ENCODE results near the gene GRN.

The GRN gene

DNA sequence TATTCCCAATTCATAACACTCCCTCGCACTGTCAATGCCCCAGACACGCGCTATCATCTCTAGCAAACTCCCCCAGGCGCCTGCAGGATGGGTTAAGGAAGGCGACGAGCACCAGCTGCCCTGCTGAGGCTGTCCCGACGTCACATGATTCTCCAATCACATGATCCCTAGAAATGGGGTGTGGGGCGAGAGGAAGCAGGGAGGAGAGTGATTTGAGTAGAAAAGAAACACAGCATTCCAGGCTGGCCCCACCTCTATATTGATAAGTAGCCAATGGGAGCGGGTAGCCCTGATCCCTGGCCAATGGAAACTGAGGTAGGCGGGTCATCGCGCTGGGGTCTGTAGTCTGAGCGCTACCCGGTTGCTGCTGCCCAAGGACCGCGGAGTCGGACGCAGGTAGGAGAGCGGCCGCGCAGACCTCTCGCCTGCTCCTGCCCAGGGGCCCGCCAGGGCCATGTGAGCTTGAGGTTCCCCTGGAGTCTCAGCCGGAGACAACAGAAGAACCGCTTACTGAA is at the start of gene GRN:
Gene GRN (plus strand): TSS at position 364 of the 515 bp plus-strand sequence. CDS start 3,863 bp downstream, outside the sequence.
- in situ Hi-C loops (cut with MboI; ENCODE audit: low sequenced_read_pairs) = no loop called here

DNA sequence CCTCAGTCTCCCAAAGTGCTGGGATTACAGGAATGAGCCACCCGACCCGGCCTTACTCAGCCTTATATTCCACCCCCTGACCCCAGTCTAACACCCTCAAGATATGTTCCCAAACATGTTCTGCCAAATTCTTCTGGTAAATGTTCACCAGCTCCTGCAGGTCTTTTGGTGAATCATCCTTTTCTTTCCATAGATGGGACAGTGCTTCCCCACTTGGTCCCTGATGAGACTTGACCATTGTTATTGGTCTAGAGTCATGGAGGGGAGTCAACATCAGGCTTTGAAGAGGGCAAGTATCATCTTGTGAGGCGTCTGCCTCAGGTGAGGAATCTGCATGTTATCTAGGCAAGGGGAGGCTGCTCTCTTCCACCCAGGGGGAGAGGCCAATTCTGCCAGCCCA is 47.1 kb upstream of the GRN start:
- in situ Hi-C loops (cut with MboI; ENCODE audit: low sequenced_read_pairs) = no loop called here

DNA sequence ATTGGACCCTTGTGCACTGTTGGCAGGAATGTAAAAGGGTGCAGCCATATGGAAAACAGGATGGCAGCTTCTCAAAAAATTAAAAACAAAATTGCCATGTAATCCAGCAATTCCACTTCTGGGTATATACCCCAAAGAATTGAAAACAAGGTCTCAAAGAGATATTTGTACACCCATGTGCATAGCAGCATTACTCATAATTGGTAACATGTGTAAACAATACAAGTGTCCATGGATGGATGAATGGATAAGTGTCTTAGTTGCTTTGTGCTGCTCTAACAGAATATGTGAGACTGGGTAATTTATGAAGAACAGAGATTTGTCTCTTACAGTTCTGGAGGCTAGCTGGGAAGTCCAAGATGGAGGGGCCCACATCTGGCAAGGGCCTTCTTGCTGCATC is 40.5 kb upstream of the GRN start:
- in situ Hi-C loops (cut with MboI; ENCODE audit: low sequenced_read_pairs) = no loop called here

DNA sequence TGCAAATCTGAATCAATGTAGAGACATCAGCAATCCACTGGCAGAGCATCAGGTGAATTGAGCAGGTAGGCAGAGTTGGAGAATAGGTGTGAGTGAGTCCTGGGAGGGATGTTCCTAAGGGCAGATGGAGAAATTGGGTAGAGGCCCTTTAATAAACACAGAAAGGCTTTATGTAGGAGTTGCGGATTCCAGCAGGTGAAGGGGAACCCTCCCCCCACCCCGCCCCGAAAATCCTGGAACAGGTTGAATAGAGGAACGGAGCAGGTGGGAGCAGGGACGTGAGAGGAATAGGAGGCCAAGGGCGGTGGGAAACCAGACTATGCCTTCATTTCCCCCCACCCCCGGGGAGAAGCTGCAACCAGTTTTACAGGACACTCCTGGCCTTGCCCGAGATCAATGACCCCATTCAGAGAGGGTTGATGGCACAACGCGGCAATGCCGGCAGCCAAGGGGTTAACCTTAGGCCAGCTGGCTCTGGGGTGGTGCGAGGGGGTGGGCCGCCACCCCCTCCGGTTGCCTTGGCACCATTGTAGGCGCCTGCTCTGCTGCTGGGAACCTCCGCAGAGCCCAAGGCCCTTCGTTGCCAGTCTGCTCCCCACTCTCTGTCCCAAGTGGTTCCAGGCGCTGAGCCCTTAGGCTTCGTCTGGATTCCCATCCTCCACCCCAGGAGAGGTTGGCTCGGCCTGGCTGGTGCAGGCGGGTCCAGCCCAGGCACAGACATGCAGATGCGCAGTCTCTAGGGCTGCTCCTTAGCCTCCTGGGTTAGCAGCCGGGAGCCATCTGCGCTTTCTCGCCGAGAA is 37.5 kb upstream of the GRN start:
- in situ Hi-C loops (cut with MboI; ENCODE audit: low sequenced_read_pairs) = no loop called here

DNA sequence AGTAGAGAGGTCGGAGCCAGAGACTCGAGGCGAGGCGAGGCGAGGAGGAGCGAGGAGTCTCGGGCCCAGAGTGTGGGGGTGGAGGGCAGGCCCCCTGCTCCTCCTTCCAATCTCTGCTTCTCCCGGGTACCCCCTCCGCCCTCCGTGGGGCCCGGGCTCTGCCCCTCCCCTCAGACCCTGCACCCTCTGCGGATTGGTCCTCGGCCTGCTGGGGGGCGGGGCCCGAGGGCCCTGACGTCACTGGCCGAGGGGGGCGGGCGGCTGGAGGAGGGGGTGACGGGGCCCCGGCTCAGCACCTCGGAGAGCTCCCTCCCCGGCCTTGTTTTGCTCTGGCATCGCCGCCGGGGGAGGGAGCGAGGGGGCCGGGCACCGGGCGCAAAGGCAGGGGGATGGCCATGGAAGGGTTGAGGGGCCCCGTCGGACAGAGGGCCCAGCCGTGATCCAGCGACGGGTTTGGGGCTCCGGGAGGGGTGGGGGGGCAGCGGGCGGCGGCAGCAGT is 36.7 kb upstream of the GRN start, which contains the start of gene RUNDC3A:
Gene RUNDC3A (plus strand): TSS at position 282 of the 499 bp plus-strand sequence. CDS start 232 bp downstream, outside the sequence.
- in situ Hi-C loops (cut with MboI; ENCODE audit: low sequenced_read_pairs) = no loop called here

DNA sequence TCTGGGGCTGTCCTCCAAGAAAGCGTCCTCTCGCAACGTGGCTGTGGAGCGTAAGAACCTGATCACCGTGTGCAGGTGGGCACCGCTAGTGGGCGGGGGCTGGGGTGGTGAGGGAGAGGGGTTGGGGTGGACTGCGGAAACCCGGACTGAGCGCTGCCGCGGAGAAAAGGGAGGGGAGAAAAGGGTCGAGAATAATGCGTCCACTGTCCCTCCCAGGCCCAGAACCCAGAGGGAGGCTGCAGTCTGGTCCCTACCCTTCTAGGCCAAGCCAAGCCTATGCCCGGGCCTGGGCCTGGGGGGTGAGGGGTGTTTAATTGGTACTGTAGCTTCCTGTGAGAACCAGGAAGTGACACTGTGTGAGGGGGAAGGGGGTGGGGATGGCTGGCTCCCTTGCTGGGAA is 36.2 kb upstream of the GRN start:
- in situ Hi-C loops (cut with MboI; ENCODE audit: low sequenced_read_pairs) = no loop called here

DNA sequence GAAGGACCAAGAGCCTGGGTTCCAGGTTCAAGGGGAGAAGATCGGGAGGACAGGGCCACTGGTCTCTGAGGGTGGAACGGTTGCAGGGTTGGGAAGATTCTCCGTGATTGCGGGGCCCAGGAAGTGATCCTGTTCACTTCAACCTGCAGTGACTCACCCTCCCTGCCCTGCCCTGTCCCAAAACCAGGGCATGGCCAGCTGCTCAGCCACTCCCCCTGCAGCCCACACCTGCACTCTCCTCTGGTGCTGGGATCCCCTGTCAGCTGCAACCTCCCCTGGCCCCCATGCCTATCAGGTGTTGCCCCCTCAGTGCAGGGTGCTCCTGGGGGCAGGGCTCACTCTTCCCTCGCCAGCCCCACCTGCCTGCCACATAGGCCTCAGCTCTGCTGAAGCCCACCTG is 35.6 kb upstream of the GRN start:
- in situ Hi-C loops (cut with MboI; ENCODE audit: low sequenced_read_pairs) = no loop called here

DNA sequence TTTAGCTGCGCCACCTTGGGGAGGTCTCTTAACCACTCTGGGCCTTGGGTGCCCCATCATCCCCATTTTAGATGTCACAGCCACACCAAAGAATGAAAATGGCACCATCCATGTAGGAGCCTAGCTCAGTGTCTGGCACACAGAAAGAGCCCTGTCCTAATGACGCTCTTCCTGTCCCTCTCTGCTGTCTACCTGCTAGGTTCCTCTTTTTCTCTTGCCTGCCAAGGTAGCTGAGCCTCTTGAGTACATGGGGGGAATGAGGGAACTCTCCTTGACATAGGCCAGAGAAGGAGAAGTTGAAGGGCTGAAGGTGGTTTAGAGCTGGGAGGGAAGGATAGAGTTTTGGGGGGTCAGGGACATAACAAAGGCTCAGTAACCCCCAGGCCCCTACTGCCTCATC is 34.9 kb upstream of the GRN start:
- in situ Hi-C loops (cut with MboI; ENCODE audit: low sequenced_read_pairs) = no loop called here

DNA sequence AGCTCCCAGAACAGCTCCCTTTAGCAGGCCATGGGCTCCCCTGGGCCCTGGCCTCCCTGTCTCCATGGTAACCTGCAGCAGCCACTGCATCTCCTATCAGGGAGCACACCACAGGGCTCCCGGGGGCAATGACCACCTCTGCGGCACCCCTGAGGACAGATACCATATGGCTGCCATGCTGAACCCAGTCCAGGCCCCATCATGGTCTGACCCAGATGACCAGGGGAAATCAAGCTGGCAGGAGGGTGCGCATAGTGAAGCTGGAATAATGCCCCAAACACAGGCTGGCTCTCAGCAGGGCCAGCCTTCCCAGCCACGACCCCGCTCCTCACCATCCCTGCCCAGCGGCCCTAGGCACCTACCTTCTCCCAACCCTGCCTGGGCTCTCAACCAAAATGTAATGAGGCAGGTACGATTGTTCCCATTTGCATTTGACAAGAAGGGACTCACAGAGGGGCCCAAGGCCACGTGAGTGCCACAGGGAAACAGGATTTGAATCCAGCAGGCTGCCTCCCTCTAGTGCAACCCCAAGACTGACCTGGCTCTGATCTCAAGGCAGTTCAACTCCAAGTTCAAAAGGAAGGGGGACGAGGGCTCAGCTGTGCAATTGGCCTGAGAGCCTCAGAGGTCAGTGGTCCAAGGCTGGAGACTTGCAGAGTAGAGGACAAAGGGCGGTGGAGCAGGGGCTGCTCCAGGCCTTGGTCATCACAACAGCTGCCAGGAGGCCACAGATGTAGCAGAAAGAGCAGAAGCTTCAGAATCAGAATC is 34.3 kb upstream of the GRN start:
- in situ Hi-C loops (cut with MboI; ENCODE audit: low sequenced_read_pairs) = no loop called here

DNA sequence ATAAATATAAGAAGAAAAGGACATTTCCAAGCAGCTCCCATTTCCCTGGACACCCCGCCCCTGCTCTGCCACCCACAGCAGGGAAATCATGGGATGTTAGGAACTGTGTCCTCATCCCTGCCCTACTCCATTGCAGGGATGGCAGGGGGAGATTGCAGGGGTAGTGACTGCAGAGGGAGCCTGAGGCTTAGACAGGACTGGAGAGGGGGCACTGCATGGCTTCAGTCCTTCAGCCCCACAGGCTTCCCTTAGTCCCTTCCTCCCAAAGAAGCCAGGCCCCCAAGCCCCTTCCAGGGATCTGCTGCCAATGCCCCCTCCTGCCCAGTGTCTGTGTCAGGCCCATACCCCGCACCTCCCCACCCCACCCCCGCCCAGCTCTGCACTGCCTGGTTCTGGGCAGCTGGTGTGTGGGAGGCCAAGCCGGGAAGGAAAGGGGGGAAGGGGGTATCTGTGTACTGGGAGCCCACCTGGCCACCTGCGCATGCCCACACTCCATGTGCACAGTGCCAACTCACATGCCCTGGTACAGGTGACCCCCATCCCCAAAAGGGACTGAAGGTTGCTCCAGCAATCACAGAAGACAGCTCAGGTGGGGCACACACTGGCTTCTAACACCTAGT is 33.4 kb upstream of the GRN start:
- in situ Hi-C loops (cut with MboI; ENCODE audit: low sequenced_read_pairs) = no loop called here

DNA sequence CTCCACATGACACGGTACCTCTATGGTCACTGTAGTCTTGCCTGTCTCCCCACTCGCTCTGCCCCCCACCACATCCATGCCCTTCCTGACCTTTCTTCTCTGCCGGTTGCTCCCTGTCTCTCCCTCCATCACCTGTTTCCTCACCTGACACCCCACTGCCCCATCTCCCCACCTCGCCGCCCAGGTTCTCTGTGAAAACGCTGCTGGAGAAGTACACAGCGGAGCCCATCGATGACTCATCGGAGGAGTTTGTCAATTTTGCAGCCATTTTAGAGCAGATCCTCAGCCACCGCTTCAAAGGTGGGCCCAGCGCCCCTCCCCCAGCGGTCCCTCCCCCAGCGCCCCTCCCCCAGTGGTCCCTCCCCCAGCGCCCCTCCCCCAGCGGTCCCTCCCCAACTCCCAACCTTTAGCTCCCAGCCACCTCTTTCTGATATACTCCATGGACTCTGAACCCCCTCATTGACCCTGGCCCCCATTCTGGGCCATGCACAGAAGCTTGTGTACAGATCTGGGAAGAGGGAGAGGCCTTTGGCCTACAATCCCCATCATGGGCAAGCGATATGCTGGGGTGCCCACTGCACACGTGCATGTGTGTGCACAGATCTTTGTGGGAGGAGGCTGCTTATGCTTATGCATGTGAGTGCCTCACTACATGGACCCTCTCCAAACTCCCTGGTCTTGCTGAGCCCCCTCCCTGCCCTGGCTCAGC is 32.6 kb upstream of the GRN start:
- in situ Hi-C loops (cut with MboI; ENCODE audit: low sequenced_read_pairs) = no loop called here

DNA sequence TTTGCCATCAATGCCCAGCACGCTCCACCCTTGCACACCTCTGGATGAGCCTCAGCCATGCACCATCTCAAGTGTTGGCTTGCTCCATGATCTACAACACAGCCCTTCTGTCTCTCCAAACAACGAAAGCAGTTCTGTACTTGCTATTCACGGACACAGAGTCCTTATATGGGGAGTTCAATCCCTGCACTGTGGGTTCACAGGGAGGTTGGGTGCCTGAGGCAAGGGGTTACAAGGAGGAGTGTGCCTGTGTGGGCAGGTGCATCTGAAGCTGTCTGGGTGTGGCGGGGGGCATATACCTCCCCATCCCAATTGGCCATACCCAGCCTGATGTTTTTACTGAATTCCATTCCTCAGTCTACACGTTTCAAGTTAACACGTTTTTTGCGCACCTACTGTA is 31.1 kb upstream of the GRN start:
- in situ Hi-C loops (cut with MboI; ENCODE audit: low sequenced_read_pairs) = no loop called here

DNA sequence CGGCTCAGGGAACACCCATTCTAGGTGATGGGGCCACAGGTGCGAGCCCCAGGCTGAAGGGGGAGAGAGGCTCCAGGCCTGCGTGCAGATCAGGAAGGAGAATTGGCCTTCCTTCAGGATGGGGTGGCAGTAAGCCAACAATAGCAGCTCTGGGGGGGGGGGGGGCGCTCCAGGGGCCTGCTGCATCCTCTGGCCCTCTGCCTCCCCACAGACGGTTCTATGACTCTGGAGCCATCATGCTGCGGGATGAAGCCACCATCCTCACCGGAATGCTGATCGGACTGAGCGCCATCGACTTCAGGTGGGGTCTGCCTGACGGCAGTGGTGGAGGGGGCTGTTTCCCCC is 30.6 kb upstream of the GRN start:
- in situ Hi-C loops (cut with MboI; ENCODE audit: low sequenced_read_pairs) = no loop called here

DNA sequence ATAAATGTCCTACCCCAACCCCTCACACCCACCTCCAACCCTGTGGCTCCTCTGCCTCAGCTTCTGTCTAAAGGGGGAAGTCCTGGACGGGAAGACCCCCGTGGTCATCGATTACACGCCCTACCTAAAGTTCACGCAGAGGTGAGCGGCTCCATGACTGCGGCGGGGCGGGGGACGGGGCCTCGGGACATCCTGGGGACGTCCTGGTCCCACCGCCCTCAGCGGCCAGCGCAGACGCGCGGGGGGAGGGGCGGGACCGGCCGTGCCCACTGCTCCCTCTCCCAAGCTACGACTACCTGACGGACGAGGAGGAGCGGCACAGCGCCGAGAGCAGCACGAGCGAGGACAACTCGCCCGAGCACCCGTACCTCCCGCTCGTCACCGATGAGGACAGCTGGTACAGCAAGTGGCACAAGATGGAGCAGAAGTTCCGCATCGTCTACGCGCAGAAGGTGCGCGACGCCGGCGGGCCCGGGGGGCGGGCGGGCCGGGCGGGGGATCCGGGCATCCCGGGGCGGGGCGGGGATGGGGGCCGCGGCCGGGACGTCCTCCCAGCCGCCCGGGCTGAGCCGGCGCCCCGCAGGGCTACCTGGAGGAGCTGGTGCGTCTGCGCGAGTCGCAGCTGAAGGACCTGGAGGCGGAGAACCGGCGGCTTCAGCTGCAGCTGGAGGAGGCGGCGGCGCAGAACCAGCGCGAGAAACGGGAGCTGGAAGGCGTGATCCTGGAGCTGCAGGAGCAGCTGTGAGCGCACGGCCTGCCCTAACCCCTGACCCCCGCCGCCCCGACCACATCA is 30.0 kb upstream of the GRN start:
- in situ Hi-C loops (cut with MboI; ENCODE audit: low sequenced_read_pairs) = no loop called here

DNA sequence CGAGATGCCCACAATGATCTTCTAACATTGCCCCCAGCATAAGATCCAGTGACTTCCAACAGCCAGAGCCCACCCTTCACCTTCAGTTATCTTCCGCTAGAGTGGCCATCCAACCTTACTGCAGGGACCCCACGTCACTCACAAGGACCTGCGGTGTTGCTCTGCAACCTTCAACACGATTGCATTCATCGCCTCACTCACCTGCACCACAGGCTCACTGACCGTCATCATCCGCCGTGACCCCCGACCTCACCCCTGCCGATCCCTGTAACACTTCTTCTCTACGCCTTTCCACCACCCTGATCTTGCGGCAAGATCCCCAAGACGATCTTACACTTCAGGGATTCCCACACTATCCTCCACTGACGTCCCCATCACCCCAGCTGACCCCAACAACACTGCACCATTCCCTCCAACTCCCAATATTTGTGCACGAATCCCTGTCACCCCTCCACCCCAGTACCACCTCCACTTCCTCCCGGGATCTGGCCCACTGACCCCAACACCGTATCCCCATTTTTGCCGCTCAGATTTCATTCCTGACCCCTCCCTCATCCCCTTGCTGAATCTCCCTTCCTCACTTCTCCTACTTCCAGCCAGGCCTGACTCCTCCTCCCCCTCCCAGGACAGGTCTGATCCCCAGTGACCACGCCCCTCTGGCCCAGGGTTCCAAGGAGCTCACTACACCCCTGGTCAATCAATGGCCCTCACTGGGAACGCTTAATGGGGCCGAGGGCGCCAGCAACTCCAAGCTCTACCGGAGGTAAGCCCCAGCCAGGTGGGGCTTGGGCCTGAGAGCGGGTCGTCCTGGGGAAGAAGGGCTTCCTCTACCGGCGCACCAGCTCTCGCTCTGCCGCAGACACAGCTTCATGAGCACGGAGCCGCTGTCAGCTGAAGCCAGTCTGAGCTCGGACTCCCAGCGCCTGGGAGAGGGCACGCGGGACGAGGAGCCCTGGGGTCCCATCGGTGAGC is 29.1 kb upstream of the GRN start:
- in situ Hi-C loops (cut with MboI; ENCODE audit: low sequenced_read_pairs) = no loop called here

DNA sequence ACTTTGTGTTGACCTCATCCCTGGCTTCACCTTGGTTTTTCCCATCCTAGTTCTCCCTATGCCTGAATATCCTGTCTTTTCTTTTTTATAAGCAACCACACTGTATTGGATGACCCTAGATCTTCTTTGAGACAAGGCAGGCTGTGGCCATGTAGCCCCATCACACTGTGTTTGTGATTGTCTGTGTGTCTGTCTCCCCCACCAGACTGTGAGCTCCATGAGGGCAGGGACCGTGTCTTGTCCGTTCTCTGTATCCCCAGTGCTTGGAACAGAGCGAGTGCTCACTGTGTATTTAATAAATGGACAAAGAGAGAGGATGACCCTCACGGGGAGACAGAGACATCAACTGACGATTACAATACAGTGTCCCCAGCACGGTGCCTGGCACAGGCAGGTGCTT is 27.6 kb upstream of the GRN start:
- in situ Hi-C loops (cut with MboI; ENCODE audit: low sequenced_read_pairs) = no loop called here

DNA sequence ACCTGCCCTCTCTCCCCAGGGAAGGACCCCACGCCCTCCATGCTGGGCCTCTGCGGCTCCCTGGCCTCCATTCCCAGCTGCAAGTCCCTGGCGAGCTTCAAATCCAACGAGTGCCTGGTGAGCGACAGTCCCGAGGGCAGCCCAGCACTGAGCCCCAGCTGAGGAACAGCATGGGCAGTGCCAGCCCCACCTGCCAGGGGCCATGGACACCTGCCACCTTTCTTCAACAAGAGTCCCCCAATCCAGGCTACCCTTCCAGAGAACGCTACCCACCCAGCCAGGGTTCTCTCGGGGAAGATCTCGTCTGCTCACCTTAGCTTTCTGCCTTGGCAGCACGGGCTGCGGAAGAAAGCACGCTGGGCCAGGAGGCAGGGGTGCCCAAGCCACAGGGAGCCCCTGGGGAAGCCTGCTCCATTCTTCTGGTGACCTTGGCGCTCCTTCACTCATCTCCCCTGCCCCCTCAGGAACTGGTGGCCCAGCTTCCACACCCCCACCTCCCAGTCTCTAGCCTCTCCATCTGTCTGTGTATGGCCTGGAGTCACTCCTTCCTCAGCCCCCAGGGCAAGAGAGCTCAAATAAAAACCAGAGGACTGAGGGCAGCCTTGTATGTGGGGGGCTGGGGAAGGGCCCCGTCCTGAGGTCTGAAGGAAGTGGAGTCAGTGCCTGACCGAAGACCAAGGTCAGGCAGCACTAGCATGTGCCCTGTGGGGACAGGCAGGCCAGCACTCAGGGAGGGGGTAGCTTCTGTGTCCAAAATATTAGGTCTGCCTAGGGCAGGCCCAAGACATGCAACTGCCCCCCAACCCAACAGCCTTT is 26.8 kb upstream of the GRN start:
- in situ Hi-C loops (cut with MboI; ENCODE audit: low sequenced_read_pairs) = no loop called here

DNA sequence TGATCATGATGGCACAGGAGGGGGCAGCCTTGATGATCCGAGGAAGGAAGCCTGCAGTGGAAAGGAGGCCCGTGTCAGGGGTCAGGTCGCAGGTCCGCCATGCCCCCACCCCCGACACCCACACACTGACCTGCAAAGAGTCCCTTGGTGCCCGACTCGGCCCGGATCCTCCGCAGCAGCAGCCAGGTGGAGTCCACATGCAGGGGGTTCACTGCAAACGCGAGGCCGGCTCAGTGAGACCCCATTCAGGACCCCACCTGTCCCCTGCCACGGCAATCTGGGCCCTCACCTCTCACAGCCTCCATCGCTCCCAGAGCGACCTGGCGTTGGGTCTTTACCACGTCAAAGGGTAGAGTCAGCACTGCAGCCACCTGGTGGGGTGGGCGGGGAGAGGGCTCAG is 25.0 kb upstream of the GRN start:
- in situ Hi-C loops (cut with MboI; ENCODE audit: low sequenced_read_pairs) = loop anchor here (10.0 kb wide), 1 partner anchor 95 kb away; no protein-coding TSS in a partner anchor

Measured in HL-60/S4 treated with retinoic acid at 250 ng/mL for 4 days and 3 days (cell line).